ENCODE measurements around the gene CELSR3.

DNA sequence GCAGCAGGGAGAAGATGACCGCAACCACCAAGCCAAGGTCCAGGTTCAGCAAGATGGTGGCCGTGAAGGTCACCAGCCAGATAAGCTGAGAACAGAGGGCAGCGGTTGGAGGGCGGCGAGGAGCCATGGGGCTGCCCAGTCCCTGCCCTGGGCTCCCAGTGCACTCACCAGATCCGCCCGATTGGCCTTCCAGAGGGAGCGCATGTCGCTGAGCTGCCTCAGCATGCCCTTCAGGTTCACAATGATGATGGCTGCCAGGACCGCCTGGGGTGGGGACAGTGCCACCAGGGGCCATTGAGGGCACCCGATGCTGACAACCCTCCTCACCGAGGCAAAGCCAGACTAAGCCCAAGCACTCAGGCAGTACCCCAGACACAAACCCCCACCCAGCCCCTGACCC is 32.8 kb downstream of the CELSR3 start:
- TF ChIP-seq, protein P1, sequence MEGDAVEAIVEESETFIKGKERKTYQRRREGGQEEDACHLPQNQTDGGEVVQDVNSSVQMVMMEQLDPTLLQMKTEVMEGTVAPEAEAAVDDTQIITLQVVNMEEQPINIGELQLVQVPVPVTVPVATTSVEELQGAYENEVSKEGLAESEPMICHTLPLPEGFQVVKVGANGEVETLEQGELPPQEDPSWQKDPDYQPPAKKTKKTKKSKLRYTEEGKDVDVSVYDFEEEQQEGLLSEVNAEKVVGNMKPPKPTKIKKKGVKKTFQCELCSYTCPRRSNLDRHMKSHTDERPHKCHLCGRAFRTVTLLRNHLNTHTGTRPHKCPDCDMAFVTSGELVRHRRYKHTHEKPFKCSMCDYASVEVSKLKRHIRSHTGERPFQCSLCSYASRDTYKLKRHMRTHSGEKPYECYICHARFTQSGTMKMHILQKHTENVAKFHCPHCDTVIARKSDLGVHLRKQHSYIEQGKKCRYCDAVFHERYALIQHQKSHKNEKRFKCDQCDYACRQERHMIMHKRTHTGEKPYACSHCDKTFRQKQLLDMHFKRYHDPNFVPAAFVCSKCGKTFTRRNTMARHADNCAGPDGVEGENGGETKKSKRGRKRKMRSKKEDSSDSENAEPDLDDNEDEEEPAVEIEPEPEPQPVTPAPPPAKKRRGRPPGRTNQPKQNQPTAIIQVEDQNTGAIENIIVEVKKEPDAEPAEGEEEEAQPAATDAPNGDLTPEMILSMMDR (IDR thresholded peaks at IDR 0.05; ENCODE audit: insufficient read depth, low read length) = no peak
- no peak for TF ChIP-seq POLR2AphosphoS5 (IDR thresholded peaks at IDR 0.05; ENCODE audit: low read depth)

Data from HL-60 (cell line).